SK-N-SH (cell line): ENCODE measurements around the gene GBX2. TPM values are rescaled to one million over a fixed set of nuclear protein-coding genes. Genes with fewer than 3 reads are reported as not detected.

Experiments used
- CTCF ChIA-PET: fragments of 300-600, 350-600 bp; formaldehyde crosslinking; extraction: SDS; loops from one replicate; lab custom pipeline; 2021; lab: Yijun Ruan, JAX
- POLR2A ChIA-PET: fragments of 350-600 bp; sonication (Branson Sonifier 250); formaldehyde crosslinking; extraction: SDS; loops from one replicate; lab custom pipeline; 2020; ENCODE audit warnings: antibody characterized with exemption, inconsistent platforms; lab: Yijun Ruan, JAX
- DNase-seq: peaks from one replicate; pipeline ENCODE4 v3.0.0; 2012
- H2AFZ ChIP-seq: fragments of 200-600 bp; sonication (generic); 2 replicates; pipeline ENCODE4 v1.8.1; 2016; ENCODE audit warnings: antibody characterized with exemption, mild to moderate bottlenecking, low read depth
- H3F3A ChIP-seq: fragments of 200-600 bp; sonication (generic); replicated peaks from 2 replicates; pipeline ENCODE3; 2016; ENCODE audit warnings: antibody characterized with exemption, mild to moderate bottlenecking; ENCODE audit not compliant: insufficient read depth
- H3K27ac ChIP-seq, 2 experiments: fragments of 200-500 bp in 1 of 2; fragments of 200-600 bp in 1 of 2; sonication (Bioruptor generic) in 1 of 2; sonication (generic), shearing (Covaris generic) in 1 of 2; 2 replicates each; pipeline versions ENCODE4 v1.5.1 to v1.6.1; 2014 to 2016; ENCODE audit warnings: low read depth in 2 of 2, inconsistent platforms in 1 of 2, low read length in 1 of 2, mild to moderate bottlenecking in 1 of 2, mixed read lengths in 1 of 2
- H3K27me3 ChIP-seq: fragments of 200-600 bp; sonication (generic), shearing (Covaris generic); 2 replicates; pipeline ENCODE4 v1.6.1; 2016; ENCODE audit warnings: mixed run types; ENCODE audit not compliant: insufficient read depth
- H3K36me3 ChIP-seq, 2 experiments: fragments of 200-500 bp in 1 of 2; fragments of 200-600 bp in 1 of 2; sonication (Bioruptor generic) in 1 of 2; sonication (generic) in 1 of 2; replicated peaks in 1 of 2; 2 replicates each; pipeline versions ENCODE3 to v1.5.1; 2014 to 2016; ENCODE audit warnings: low read length in 1 of 2, mild to moderate bottlenecking in 1 of 2; ENCODE audit not compliant: insufficient read depth in 2 of 2, control insufficient read depth in 1 of 2
- H3K4me1 ChIP-seq, 2 experiments: fragments of 200-500 bp in 1 of 2; fragments of 200-600 bp in 1 of 2; sonication (Bioruptor generic) in 1 of 2; sonication (generic), shearing (Covaris generic) in 1 of 2; 2 replicates each; pipeline versions ENCODE4 v1.5.1 to v1.6.1; 2014 to 2016; ENCODE audit warnings: low read depth in 1 of 2, low read length in 1 of 2, mixed run types in 1 of 2; ENCODE audit not compliant: insufficient read depth in 2 of 2, control insufficient read depth in 1 of 2
- H3K4me2 ChIP-seq: fragments of 200-600 bp; sonication (generic), shearing (Covaris generic); 2 replicates; pipeline ENCODE4 v1.6.1; 2017; ENCODE audit warnings: mixed run types
- H3K4me3 ChIP-seq, 2 experiments: fragments of 200-500 bp in 1 of 2; fragments of 200-600 bp in 1 of 2; sonication (Bioruptor generic) in 1 of 2; sonication (generic), shearing (Covaris generic) in 1 of 2; 2 replicates each; pipeline versions ENCODE4 v1.5.1 to v1.8.1; 2014 to 2016; ENCODE audit warnings: low read depth in 2 of 2, inconsistent platforms in 1 of 2, low read length in 1 of 2, mild to moderate bottlenecking in 1 of 2, mixed read lengths in 1 of 2, moderate library complexity in 1 of 2
- H3K79me2 ChIP-seq: fragments of 200-600 bp; sonication (generic); 2 replicates; pipeline ENCODE4 v1.8.1; 2017; ENCODE audit warnings: mild to moderate bottlenecking; ENCODE audit not compliant: insufficient read depth
- H3K9ac ChIP-seq: fragments of 200-600 bp; sonication (generic); 2 replicates; pipeline ENCODE4 v1.6.1; 2017; ENCODE audit warnings: mixed run types
- H3K9me2 ChIP-seq: fragments of 200-600 bp; sonication (generic); 2 replicates; pipeline ENCODE4 v1.6.1; 2017; ENCODE audit warnings: mixed run types
- H3K9me3 ChIP-seq: fragments of 200-600 bp; sonication (generic); 2 replicates; pipeline ENCODE4 v1.6.1; 2017; ENCODE audit warnings: mixed run types, mild to moderate bottlenecking, moderate library complexity
- H4K20me1 ChIP-seq: fragments of 200-600 bp; sonication (generic); 2 replicates; pipeline ENCODE4 v1.6.1; 2017; ENCODE audit warnings: mild to moderate bottlenecking, mixed run types; ENCODE audit not compliant: insufficient read depth
- CHD2 ChIP-seq: fragments of 150-350 bp; IDR thresholded peaks from 2 replicates; pipeline ENCODE4 v1.6.1; 2018; ENCODE audit warnings: low read length; ENCODE audit not compliant: partially characterized antibody
- ELF1 ChIP-seq: IDR thresholded peaks from 2 replicates; pipeline ENCODE4 v1.4.0; 2012
- EZH2phosphoT487 ChIP-seq: fragments of 200-600 bp; sonication (generic); IDR thresholded peaks from 2 replicates; pipeline ENCODE4 v1.6.1; 2017; ENCODE audit warnings: low read depth, mixed run types, mild to moderate bottlenecking, antibody characterized with exemption, moderate library complexity, borderline replicate concordance
- FOSL2 ChIP-seq: IDR thresholded peaks from 2 replicates; pipeline ENCODE4 v1.4.0; 2012; ENCODE audit warnings: low read depth, mild to moderate bottlenecking, moderate library complexity, borderline replicate concordance
- GABPA ChIP-seq: IDR thresholded peaks from 2 replicates; pipeline ENCODE4 v1.4.0; 2012; ENCODE audit warnings: low read depth, mild to moderate bottlenecking
- GATA2 ChIP-seq: sonication (generic); formaldehyde crosslinking; IDR thresholded peaks from 2 replicates; pipeline ENCODE4 v1.5.0; 2020; ENCODE audit warnings: mild to moderate bottlenecking, missing genetic modification reagents
- MXI1 ChIP-seq: IDR thresholded peaks from 2 replicates; pipeline ENCODE4 v1.6.1; 2012; ENCODE audit warnings: mild to moderate bottlenecking, low read depth, low read length, improper control_type of control experiment
- NFIC ChIP-seq: IDR thresholded peaks from 2 replicates; pipeline ENCODE4 v1.4.0; 2012; ENCODE audit warnings: borderline replicate concordance
- NRF1 ChIP-seq: IDR thresholded peaks from 2 replicates; pipeline ENCODE4 v1.6.1; 2012; ENCODE audit warnings: low read depth, mild to moderate bottlenecking, low read length
- PBX3 ChIP-seq: IDR thresholded peaks from 2 replicates; pipeline ENCODE4; 2012
- RAD21 ChIP-seq: IDR thresholded peaks from 2 replicates; pipeline ENCODE4 v1.6.1; 2012; ENCODE audit warnings: mild to moderate bottlenecking, low read length
- REST ChIP-seq: IDR thresholded peaks from 2 replicates; pipeline ENCODE4 v1.6.1; 2012; ENCODE audit warnings: mild to moderate bottlenecking, low read depth, low read length, moderate library complexity
- RFX5 ChIP-seq: IDR thresholded peaks from 2 replicates; pipeline ENCODE4 v1.6.1; 2012; ENCODE audit warnings: mild to moderate bottlenecking, improper control_type of control experiment, low read length
- SMC3 ChIP-seq: IDR thresholded peaks from 2 replicates; pipeline ENCODE4 v1.6.1; 2012; ENCODE audit warnings: low read depth, low read length, improper control_type of control experiment
- WGBS: methylation state at CpG from one replicate; pipeline ENCODE4 v1.1.6; 2017; ENCODE audit warnings: low lambda C conversion rate; 5-methylcytosine and 5-hydroxymethylcytosine counted together
- polyA plus RNA-seq, 3 experiments: library from polyadenylated mRNA; depleted of rRNA; stranded (reverse); fragments of >200 nt; gene quantifications; 2 replicates each; pipeline ENCODE4 v1.2.3, GENCODE V29; 2012
- TF ChIP-seq, protein P1 (sequence below): fragments of 150-350 bp; IDR thresholded peaks from 2 replicates; pipeline ENCODE4 v1.6.1; 2017; ENCODE audit warnings: antibody characterized with exemption, low read length, low read depth, borderline replicate concordance

The GBX2 gene
- polyA plus RNA-seq, 1 of the 3 experiments (the other 2 are of a cell fraction) = 0.16 TPM

DNA sequence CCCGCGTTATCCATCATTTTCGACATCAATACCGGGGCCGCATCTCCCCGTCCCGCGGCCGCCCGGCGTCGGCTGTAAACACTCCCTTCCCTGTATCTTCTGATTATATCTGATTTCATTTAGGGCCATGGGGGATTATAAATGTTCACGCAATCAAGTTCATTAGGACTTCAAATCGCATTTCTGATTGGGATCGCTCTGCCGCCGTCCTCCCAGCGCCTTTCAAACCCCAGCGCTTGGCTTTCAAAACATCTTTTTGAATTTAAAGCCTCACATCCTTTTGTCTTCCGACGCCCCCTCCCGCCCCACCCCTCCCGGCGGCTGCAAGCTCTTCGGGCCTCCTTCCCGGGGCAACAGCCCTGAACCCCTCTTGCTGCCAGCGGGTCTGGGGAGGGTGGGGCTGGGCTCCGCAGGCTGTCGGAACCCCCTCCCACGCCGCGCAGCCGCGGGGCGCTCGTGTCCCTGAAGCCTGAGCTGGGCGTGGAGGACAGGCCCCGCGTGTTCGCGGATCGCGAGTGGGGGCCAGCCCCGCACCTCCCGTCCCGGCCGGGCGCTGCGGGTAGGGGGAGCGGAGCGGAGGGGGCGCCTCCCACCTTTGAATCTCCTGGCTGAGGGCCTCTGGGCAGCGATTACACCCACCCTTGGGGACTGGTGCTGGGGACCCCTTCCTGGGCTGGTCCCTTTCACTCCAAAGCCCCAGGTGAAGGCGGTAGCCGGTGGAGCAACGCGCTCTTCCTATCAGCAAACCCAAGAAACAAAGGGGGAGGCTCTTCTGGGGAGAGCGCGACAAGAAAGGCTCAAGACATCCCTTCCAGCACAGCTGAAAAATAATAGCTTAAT is 11.3 kb upstream of the GBX2 start:
- no peaks in the 10 kb centered on the region for H3K79me2 ChIP-seq
- H3K9ac ChIP-seq = peak overlapping the region; percentile 59; the same call in 1 of the 2 replicates
- H4K20me1 ChIP-seq = no peaks in the 10 kb centered on the region
- peak overlapping the region in 1 of 2 experiments; percentile 58; a peak in 2 of 4 replicates for H3K27ac ChIP-seq
- H3K9me2 ChIP-seq = no peaks in the 10 kb centered on the region
- peaks cover 33% of the 10 kb centered on the region for H3F3A ChIP-seq
- H2AFZ ChIP-seq = peak overlapping the region; percentile 77
- H3K36me3 ChIP-seq = no peaks in the 10 kb centered on the region
- H3K4me2 ChIP-seq = peak overlapping the region; percentile 92
- H3K27me3 ChIP-seq = 0 out of 2 replicates have a peak, but pooled peaks cover 3% of the 10 kb centered on the region
- WGBS = 2% methylated on average over 41 of the region's 59 CpGs
- H3K4me3 ChIP-seq = peak overlapping the region; percentile 51 to 72; a peak in 3 of 4 replicates
- ChIA-PET POLR2A (interaction anchor here (0.9 kb wide), 1 partner anchor 10 kb away, joined by 3 read pairs; no protein-coding TSS in a partner anchor), CTCF (interaction anchor here (1.0 to 17.1 kb wide), 20 partner anchors 9 to 584 kb away, joined by 3 to 372 read pairs (median 6); partner anchors contain the start of gene GBX2)
- no peak for TF ChIP-seq NFIC
- TF ChIP-seq RFX5 = no peak
- TF ChIP-seq GATA2 (CRISPR knock-in tag) = no peak
- TF ChIP-seq GABPA = no peak
- TF ChIP-seq SMC3 = no peak
- no peak for TF ChIP-seq EZH2phosphoT487
- TF ChIP-seq FOSL2 = no peak
- no peak for TF ChIP-seq CHD2
- no peak for TF ChIP-seq MXI1
- no peak for TF ChIP-seq ELF1
- TF ChIP-seq REST = no peak
- no peak for TF ChIP-seq PBX3
- TF ChIP-seq, protein P1, sequence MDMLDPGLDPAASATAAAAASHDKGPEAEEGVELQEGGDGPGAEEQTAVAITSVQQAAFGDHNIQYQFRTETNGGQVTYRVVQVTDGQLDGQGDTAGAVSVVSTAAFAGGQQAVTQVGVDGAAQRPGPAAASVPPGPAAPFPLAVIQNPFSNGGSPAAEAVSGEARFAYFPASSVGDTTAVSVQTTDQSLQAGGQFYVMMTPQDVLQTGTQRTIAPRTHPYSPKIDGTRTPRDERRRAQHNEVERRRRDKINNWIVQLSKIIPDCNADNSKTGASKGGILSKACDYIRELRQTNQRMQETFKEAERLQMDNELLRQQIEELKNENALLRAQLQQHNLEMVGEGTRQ = no peak
- TF ChIP-seq NRF1 = no peak
- no peak for TF ChIP-seq RAD21
- H3K4me1 ChIP-seq = peaks cover 0 to 16% of the 10 kb centered on the region in 2 experiments; a peak in 3 of 4 replicates
- no peaks in the 10 kb centered on the region for H3K9me3 ChIP-seq
- DNase-seq = peak; percentile 51
